CD4-positive, alpha-beta T cell (primary cell): Measurements from ENCODE around the gene DRC3. TPM values are rescaled to one million over a fixed set of nuclear protein-coding genes. Genes with fewer than 3 reads are reported as not detected.
"Not testable (repeated sequence)": the region's sequence is repeated elsewhere in the genome, so short reads cannot be mapped to it uniquely, and the experiment has no call there.

Experiments
- ATAC-seq: fragments of 200-7000 bp; cut with Tn5 transposase; one replicate; pipeline ENCODE4 v1.10.0; 2022; ENCODE audit warnings: mild to moderate bottlenecking; ENCODE audit not compliant: poor library complexity
- CTCF ChIA-PET: fragments of 350-600 bp; sonication (Branson Sonifier 250); formaldehyde crosslinking; loops from one replicate; lab custom pipeline; 2021; ENCODE audit warnings: antibody characterized with exemption, inconsistent platforms; lab: Charles Lee
- POLR2A ChIA-PET: fragments of 350-600 bp; sonication (Branson Sonifier 250); formaldehyde crosslinking; loops from one replicate; lab custom pipeline; 2021; ENCODE audit warnings: antibody characterized with exemption, inconsistent platforms; lab: Charles Lee
- DNase-seq, 14 experiments: peaks; one replicate each; pipeline ENCODE4 v3.0.0-alpha.2; 2013 to 2020; ENCODE audit warnings: mixed read lengths in 2 of 14
- H3K27ac ChIP-seq, 2 donors: one replicate each; pipeline versions ENCODE4 v1.5.1 to v1.7.0; 2013; ENCODE audit warnings: low read length in 2 of 2, low read depth in 1 of 2, mild to moderate bottlenecking in 1 of 2
- H3K27me3 ChIP-seq, 2 experiments: 1 replicate in 1 of 2; 2 replicates in 1 of 2; pipeline versions ENCODE4 v1.6.1 to v1.7.0; 2013; ENCODE audit warnings: low read length in 2 of 2, control low read depth in 1 of 2, mild to moderate bottlenecking in 1 of 2, moderate library complexity in 1 of 2; ENCODE audit not compliant: insufficient read depth in 2 of 2, control insufficient read depth in 1 of 2
- H3K36me3 ChIP-seq: one replicate; pipeline ENCODE4 v1.6.1; 2013; ENCODE audit warnings: low read length, control low read depth; ENCODE audit not compliant: insufficient read depth
- H3K4me1 ChIP-seq: one replicate; pipeline ENCODE4 v1.6.1; 2013; ENCODE audit warnings: low read length, control low read depth; ENCODE audit not compliant: insufficient read depth
- H3K4me3 ChIP-seq: one replicate; pipeline ENCODE4 v1.5.1; 2013; ENCODE audit warnings: mild to moderate bottlenecking, low read length, moderate library complexity
- H3K9me3 ChIP-seq, 2 experiments: 1 replicate in 1 of 2; 2 replicates in 1 of 2; pipeline versions ENCODE4 v1.6.1 to v1.7.0; 2013; ENCODE audit warnings: low read length in 2 of 2, mild to moderate bottlenecking in 2 of 2, control low read depth in 1 of 2, moderate library complexity in 1 of 2; ENCODE audit not compliant: control insufficient read depth in 1 of 2, insufficient read depth in 1 of 2
- H3K27ac Mint-ChIP-seq: one replicate; pipeline ENCODE4 v1.8.0; 2020; ENCODE audit warnings: mixed read lengths
- H3K27me3 Mint-ChIP-seq: one replicate; pipeline ENCODE4 v1.8.0; 2021; ENCODE audit warnings: mixed read lengths
- H3K36me3 Mint-ChIP-seq: one replicate; pipeline ENCODE4 v1.8.0; 2021; ENCODE audit warnings: low read depth, mixed read lengths
- H3K4me1 Mint-ChIP-seq: one replicate; pipeline ENCODE4 v1.8.0; 2021; ENCODE audit warnings: low read depth, mixed read lengths
- H3K4me3 Mint-ChIP-seq: one replicate; pipeline ENCODE4 v1.8.0; 2020; ENCODE audit warnings: mild to moderate bottlenecking, mixed read lengths
- H3K9me3 Mint-ChIP-seq: one replicate; pipeline ENCODE4 v1.8.0; 2020; ENCODE audit warnings: mixed read lengths
- intact Hi-C, 2 experiments: fragments of 100-400 bp; cut with DNase I in 1 of 2; cut with micrococcal nuclease in 1 of 2; formaldehyde crosslinking; loops; one replicate each; pipeline versions ENCODE4 v1.15.1 to v1.9.0; 2023 to 2025; cut with DNase I, micrococcal nuclease
- total RNA-seq, 174 experiments: library from RNA in 2 of 174; stranded (reverse) in 2 of 174; gene quantifications; one replicate each; pipeline ENCODE4 v1.2.3 and lab custom pipeline; 2021 to 2026
- TF ChIP-seq, protein P1 (sequence below): fragments of 200-600 bp; IDR thresholded peaks from one replicate; pipeline ENCODE4 v1.8.0; 2022; ENCODE audit warnings: antibody characterized with exemption, mild to moderate bottlenecking

Gene DRC3
- total RNA-seq, 2 experiments from 2014 or later = 0.11 TPM; not detected in 1

- H3K27ac Mint-ChIP-seq = no peak overlapping the region
- intact Hi-C loops = no loop called here
- H3K4me1 ChIP-seq = peaks cover 25% of the 10 kb centered on the region
- H3K27ac ChIP-seq = no peak overlapping the region
- H3K4me3 Mint-ChIP-seq = no peak overlapping the region
- peaks cover 53% of the 10 kb centered on the region for H3K4me1 Mint-ChIP-seq
- no peaks in the 10 kb centered on the region for H3K9me3 ChIP-seq
- no peaks in the 10 kb centered on the region for H3K27me3 Mint-ChIP-seq
- POLR2A ChIA-PET = interaction anchor here (0.7 kb wide), 1 partner anchor 20 kb away, joined by 3 read pairs; no protein-coding TSS in a partner anchor
- no peaks in the 10 kb centered on the region for H3K36me3 Mint-ChIP-seq
- no peak overlapping the region for H3K4me3 ChIP-seq
- no peak for ATAC-seq
- TF ChIP-seq, protein P1, sequence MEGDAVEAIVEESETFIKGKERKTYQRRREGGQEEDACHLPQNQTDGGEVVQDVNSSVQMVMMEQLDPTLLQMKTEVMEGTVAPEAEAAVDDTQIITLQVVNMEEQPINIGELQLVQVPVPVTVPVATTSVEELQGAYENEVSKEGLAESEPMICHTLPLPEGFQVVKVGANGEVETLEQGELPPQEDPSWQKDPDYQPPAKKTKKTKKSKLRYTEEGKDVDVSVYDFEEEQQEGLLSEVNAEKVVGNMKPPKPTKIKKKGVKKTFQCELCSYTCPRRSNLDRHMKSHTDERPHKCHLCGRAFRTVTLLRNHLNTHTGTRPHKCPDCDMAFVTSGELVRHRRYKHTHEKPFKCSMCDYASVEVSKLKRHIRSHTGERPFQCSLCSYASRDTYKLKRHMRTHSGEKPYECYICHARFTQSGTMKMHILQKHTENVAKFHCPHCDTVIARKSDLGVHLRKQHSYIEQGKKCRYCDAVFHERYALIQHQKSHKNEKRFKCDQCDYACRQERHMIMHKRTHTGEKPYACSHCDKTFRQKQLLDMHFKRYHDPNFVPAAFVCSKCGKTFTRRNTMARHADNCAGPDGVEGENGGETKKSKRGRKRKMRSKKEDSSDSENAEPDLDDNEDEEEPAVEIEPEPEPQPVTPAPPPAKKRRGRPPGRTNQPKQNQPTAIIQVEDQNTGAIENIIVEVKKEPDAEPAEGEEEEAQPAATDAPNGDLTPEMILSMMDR = no peak
- no peaks in the 10 kb centered on the region for H3K36me3 ChIP-seq
- no peaks in the 10 kb centered on the region for H3K9me3 Mint-ChIP-seq
- DNase-seq = no peak
- CTCF ChIA-PET = no interaction called here
- no peaks in the 10 kb centered on the region for H3K27me3 ChIP-seq
Observed at GRCh38 chr17:17937958-17938357, 34.7 kb upstream of the DRC3 start.

DNA sequence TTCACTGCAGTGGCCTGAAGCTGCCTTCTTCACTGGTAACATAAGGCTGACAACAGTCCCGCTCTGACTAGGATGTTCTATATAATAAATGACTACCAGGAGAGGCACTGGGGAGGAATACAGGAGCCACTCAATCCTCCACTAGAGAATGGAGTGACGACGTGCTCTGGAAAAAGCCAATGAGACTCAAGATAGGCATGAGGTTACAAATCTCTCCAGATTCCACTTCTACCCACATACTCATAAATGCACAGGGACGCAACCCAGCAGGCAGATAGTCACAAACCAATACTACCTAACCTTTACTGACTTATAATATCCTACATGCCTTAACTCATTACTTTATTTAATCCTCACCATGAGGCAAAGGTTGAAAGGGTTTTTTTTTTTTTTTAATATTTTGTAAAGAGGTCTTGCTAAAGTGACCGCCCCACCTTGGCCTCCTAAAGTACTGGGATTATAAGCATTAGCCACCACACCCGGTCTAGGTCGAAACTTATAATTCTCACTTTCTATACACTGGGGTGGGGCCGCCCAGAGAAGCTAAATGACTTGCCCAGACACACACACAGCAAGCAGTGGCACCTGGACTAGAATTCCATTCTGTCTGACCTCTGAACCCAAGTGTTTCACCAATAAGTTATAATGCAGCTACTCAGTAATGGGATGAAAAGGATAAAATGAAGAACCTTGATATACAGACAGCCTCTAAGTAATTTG lies 34.1 kb upstream of the DRC3 start:
- H3K27me3 ChIP-seq = no peaks in the 10 kb centered on the region
- H3K27ac ChIP-seq = no peak overlapping the region
- no peak overlapping the region for H3K4me3 Mint-ChIP-seq
- ChIA-PET POLR2A (interaction anchor here (0.7 kb wide), 1 partner anchor 20 kb away, joined by 3 read pairs; no protein-coding TSS in a partner anchor), CTCF (no interaction called here)
- H3K9me3 Mint-ChIP-seq = no peaks in the 10 kb centered on the region
- TF ChIP-seq, protein P1 = no peak
- no peaks in the 10 kb centered on the region for H3K27me3 Mint-ChIP-seq
- DNase-seq (no peak), ATAC-seq (no peak)
- no peaks in the 10 kb centered on the region for H3K36me3 Mint-ChIP-seq
- H3K4me1 Mint-ChIP-seq = peaks cover 53% of the 10 kb centered on the region
- H3K27ac Mint-ChIP-seq = no peak overlapping the region
- H3K9me3 ChIP-seq = no peaks in the 10 kb centered on the region
- intact Hi-C loops = no loop called here
- H3K36me3 ChIP-seq = no peaks in the 10 kb centered on the region
- peaks cover 26% of the 10 kb centered on the region for H3K4me1 ChIP-seq
- H3K4me3 ChIP-seq = no peak overlapping the region

GRCh38 chr17:17939941-17940340 lies 32.7 kb upstream of the DRC3 start:
- H3K27ac Mint-ChIP-seq, POLR2A ChIA-PET: not testable (repeated sequence)

More at GRCh38 chr17:17939941-17940340, 32.7 kb upstream of the DRC3 start:
- not testable (repeated sequence) for H3K27ac ChIP-seq, H3K9me3 Mint-ChIP-seq, H3K4me3 Mint-ChIP-seq, H3K36me3 ChIP-seq, H3K36me3 Mint-ChIP-seq, H3K4me3 ChIP-seq, H3K27me3 Mint-ChIP-seq, ATAC-seq, H3K9me3 ChIP-seq, H3K27me3 ChIP-seq, DNase-seq
- intact Hi-C loops = loop anchor here in 1 of 2 experiments (5.0 kb wide), 1 partner anchor 72 kb away; no protein-coding TSS in a partner anchor
- CTCF ChIA-PET = interaction anchor here (0.6 kb wide), 1 partner anchor 47 kb away, joined by 3 read pairs; no protein-coding TSS in a partner anchor
- peaks cover 30% of the 10 kb centered on the region for H3K4me1 ChIP-seq
- H3K4me1 Mint-ChIP-seq = peaks cover 52% of the 10 kb centered on the region
